CD8-positive, alpha-beta memory T cell (primary cell): ENCODE measurements around the gene ACER3. TPM values are rescaled to one million over a fixed set of nuclear protein-coding genes. Genes with fewer than 3 reads are reported as not detected.
"Not testable (repeated sequence)": the region's sequence is repeated elsewhere in the genome, so short reads cannot be mapped to it uniquely, and the experiment has no call there.

Experiments
- CTCF ChIA-PET: fragments of 350-600 bp; sonication (Branson Sonifier 250); formaldehyde crosslinking; loops from one replicate; lab custom pipeline; 2021; ENCODE audit warnings: antibody characterized with exemption; lab: Charles Lee
- POLR2A ChIA-PET: fragments of 350-600 bp; sonication (Branson Sonifier 250); formaldehyde crosslinking; loops from one replicate; lab custom pipeline; 2021; ENCODE audit warnings: antibody characterized with exemption; lab: Charles Lee
- DNase-seq, 5 donors: peaks; one replicate each; pipeline versions ENCODE4 v3.0.0 to v3.0.0-alpha.2; 2020 to 2022; ENCODE audit warnings: mixed read lengths in 1 of 5
- H3K27ac ChIP-seq: one replicate; pipeline ENCODE4 v1.7.0; 2013; ENCODE audit warnings: low read depth, mild to moderate bottlenecking, low read length, moderate library complexity
- H3K27me3 ChIP-seq: 2 replicates; pipeline ENCODE4 v1.7.0; 2013; ENCODE audit warnings: low read length, mild to moderate bottlenecking; ENCODE audit not compliant: insufficient read depth, poor library complexity, severe bottlenecking
- H3K36me3 ChIP-seq: 2 replicates; pipeline ENCODE4 v1.7.0; 2013; ENCODE audit warnings: mild to moderate bottlenecking, low read length, moderate library complexity; ENCODE audit not compliant: insufficient read depth
- H3K4me1 ChIP-seq: 2 replicates; pipeline ENCODE4 v1.7.0; 2013; ENCODE audit warnings: mild to moderate bottlenecking, low read length, moderate library complexity; ENCODE audit not compliant: insufficient read depth
- H3K4me3 ChIP-seq: 2 replicates; pipeline ENCODE4 v1.7.0; 2013; ENCODE audit warnings: mild to moderate bottlenecking, low read length
- H3K9me3 ChIP-seq: 2 replicates; pipeline ENCODE4 v1.7.0; 2013; ENCODE audit warnings: mild to moderate bottlenecking, low read length
- H3K27ac Mint-ChIP-seq, 8 donors: one replicate each; pipeline ENCODE4 v1.8.0; 2020 to 2021; ENCODE audit warnings: mixed read lengths in 8 of 8, mild to moderate bottlenecking in 6 of 8, inconsistent platforms in 3 of 8, moderate library complexity in 3 of 8
- H3K27me3 Mint-ChIP-seq, 2 donors: one replicate each; pipeline ENCODE4 v1.8.0; 2020 to 2021; ENCODE audit warnings: mixed read lengths in 2 of 2, mild to moderate bottlenecking in 1 of 2, moderate library complexity in 1 of 2
- H3K36me3 Mint-ChIP-seq, 3 donors: one replicate each; pipeline ENCODE4 v1.8.0; 2020 to 2021; ENCODE audit warnings: mixed read lengths in 3 of 3, inconsistent platforms in 1 of 3, mild to moderate bottlenecking in 1 of 3
- H3K4me1 Mint-ChIP-seq, 3 donors: one replicate each; pipeline ENCODE4 v1.8.0; 2020 to 2021; ENCODE audit warnings: mixed read lengths in 3 of 3, inconsistent platforms in 1 of 3, mild to moderate bottlenecking in 1 of 3
- H3K4me3 Mint-ChIP-seq, 7 donors: one replicate each; pipeline ENCODE4 v1.8.0; 2020 to 2021; ENCODE audit warnings: mixed read lengths in 7 of 7, mild to moderate bottlenecking in 6 of 7, moderate library complexity in 4 of 7, inconsistent platforms in 2 of 7
- H3K9me3 Mint-ChIP-seq, 5 donors: one replicate each; pipeline ENCODE4 v1.8.0; 2020 to 2022; ENCODE audit warnings: mixed read lengths in 5 of 5, mild to moderate bottlenecking in 3 of 5, moderate library complexity in 2 of 5, inconsistent platforms in 1 of 5
- polyA plus RNA-seq: library from polyadenylated mRNA; unstranded; fragments of 300-500 nt; fragmentation: Illumina TruSeq; gene quantifications from one replicate; pipeline ENCODE4 v1.2.3, GENCODE V29; 2021
- total RNA-seq, 2 experiments: library from RNA; stranded (reverse); gene quantifications; one replicate each; pipeline ENCODE4 v1.2.3, GENCODE V29; 2021

ACER3 gene
- total and polyA plus RNA-seq, 3 experiments from 2014 or later: 5.3 to 19.1 (median 16.1) TPM

- Histone ChIP-seq H3K27me3 (no peaks in the 10 kb centered on the region), H3K27ac (no peak overlapping the region), H3K36me3 (no peaks in the 10 kb centered on the region), H3K4me3 (no peak overlapping the region), H3K4me1 (no peaks in the 10 kb centered on the region), H3K9me3 (no peaks in the 10 kb centered on the region)
- no peak overlapping the region for H3K27ac Mint-ChIP-seq
- peaks cover 13 to 23% of the 10 kb centered on the region in 2 donors for H3K27me3 Mint-ChIP-seq
- ChIA-PET POLR2A (no interaction called here), CTCF (no interaction called here)
- no peaks in the 10 kb centered on the region for H3K9me3 Mint-ChIP-seq
- DNase-seq: no peak
- no peaks in the 10 kb centered on the region for H3K36me3 Mint-ChIP-seq
- no peak overlapping the region for H3K4me3 Mint-ChIP-seq
- no peaks in the 10 kb centered on the region for H3K4me1 Mint-ChIP-seq
Observed at GRCh38 chr11:76850815-76851214, 9.9 kb upstream of the ACER3 start.

DNA sequence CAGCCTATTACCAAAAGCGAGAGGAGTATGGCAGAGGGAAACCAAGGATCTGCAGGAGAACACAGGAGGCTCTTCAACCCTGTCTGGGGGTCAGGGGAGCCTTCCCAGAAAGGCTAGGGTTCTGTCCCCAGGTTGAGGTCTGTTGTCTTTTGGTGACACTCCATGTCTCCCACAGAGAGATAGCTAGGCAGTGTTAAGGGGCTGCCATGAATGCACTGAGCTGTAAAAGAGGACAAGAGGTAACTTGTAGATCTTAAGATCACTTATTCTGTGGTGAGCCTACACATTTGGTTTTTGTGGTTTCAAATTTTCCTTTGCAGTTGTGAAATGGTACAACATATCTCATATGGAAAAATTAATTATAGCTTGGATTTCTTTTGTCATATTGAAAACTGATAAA, 6.0 kb upstream of the ACER3 start:
- DNase-seq: no peak
- Mint-ChIP-seq H3K27ac (no peak overlapping the region), H3K9me3 (no peaks in the 10 kb centered on the region), H3K4me1 (peaks cover 2 to 5% (median 2%) of the 10 kb centered on the region in 3 donors), H3K36me3 (no peaks in the 10 kb centered on the region), H3K27me3 (peaks cover 0 to 3% of the 10 kb centered on the region in 2 donors), H3K4me3 (no peak overlapping the region)
- H3K27me3 ChIP-seq: no peaks in the 10 kb centered on the region
- ChIA-PET POLR2A (no interaction called here), CTCF (no interaction called here)
- no peaks in the 10 kb centered on the region for H3K4me1 ChIP-seq
- no peak overlapping the region for H3K27ac ChIP-seq
- no peaks in the 10 kb centered on the region for H3K9me3 ChIP-seq
- no peak overlapping the region for H3K4me3 ChIP-seq
- H3K36me3 ChIP-seq: no peaks in the 10 kb centered on the region

- POLR2A ChIA-PET, CTCF ChIA-PET: not testable (repeated sequence)
Observed at GRCh38 chr11:76855670-76856069, 5.0 kb upstream of the ACER3 start.

DNA sequence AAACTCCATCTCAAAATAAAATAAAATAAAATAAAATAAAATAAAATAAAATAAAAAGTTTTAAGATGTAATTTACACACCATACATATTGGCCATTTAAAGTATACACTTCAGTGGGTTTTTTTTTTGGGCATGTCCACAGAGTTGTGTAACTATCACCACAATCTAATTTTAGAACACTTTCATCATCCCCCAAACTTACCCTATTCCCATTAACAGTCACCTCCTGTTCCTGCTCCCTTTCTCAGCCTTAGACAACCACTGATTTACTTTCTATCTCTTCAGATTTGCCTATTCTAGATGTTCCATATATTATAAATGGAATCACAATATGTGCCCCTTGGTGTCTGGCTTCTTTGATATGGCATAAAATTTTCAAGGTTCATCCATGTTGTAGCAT, 4.6 kb upstream of the ACER3 start:
- H3K36me3 Mint-ChIP-seq: peaks cover 0 to 2% (median 0%) of the 10 kb centered on the region in 3 donors
- no peak overlapping the region for H3K4me3 ChIP-seq
- POLR2A ChIA-PET: no interaction called here
- no peaks in the 10 kb centered on the region for H3K9me3 ChIP-seq
- DNase-seq: no peak
- peak overlapping the region in 1 of 7 donors; percentile 1 for H3K4me3 Mint-ChIP-seq
- no peak overlapping the region for H3K27ac ChIP-seq
- peaks cover 4% of the 10 kb centered on the region for H3K4me1 ChIP-seq
- no peaks in the 10 kb centered on the region for H3K9me3 Mint-ChIP-seq
- peaks cover 0 to 3% of the 10 kb centered on the region in 2 donors for H3K27me3 Mint-ChIP-seq
- no peaks in the 10 kb centered on the region for H3K27me3 ChIP-seq
- H3K4me1 Mint-ChIP-seq: peaks cover 2 to 9% (median 5%) of the 10 kb centered on the region in 3 donors
- H3K36me3 ChIP-seq: no peaks in the 10 kb centered on the region
- CTCF ChIA-PET: no interaction called here
- H3K27ac Mint-ChIP-seq: no peak overlapping the region

More at GRCh38 chr11:76855670-76856069, 5.0 kb upstream of the ACER3 start:
- not testable (repeated sequence) for H3K27ac ChIP-seq, DNase-seq, H3K27me3 Mint-ChIP-seq, H3K4me3 Mint-ChIP-seq, H3K27me3 ChIP-seq, H3K4me1 ChIP-seq, H3K27ac Mint-ChIP-seq, H3K9me3 ChIP-seq, H3K4me3 ChIP-seq, H3K9me3 Mint-ChIP-seq, H3K36me3 ChIP-seq, H3K4me1 Mint-ChIP-seq, H3K36me3 Mint-ChIP-seq

DNA sequence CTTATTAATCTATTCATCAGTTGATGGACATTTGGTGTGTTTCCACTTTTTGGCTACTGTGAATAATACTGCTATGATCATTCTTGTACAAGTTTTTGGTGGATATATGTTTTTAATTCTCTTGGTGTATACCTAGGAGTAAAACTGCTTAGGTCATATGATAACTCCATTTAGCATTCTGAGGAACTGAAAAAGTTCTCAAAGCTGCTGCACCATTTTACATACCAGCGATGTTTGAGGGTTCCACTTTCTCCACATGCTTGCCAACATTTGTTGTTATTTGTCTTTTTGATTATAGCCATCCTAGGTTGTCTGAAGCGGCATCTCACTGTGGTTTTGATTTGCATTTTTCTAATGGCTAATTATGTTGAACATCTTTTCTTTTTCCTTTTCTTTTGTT, 4.1 kb upstream of the ACER3 start:
- DNase-seq: no peak
- no peaks in the 10 kb centered on the region for H3K9me3 Mint-ChIP-seq
- H3K27ac ChIP-seq: no peak overlapping the region
- peak overlapping the region in 1 of 7 donors; percentile 1 for H3K4me3 Mint-ChIP-seq
- CTCF ChIA-PET: no interaction called here
- H3K27ac Mint-ChIP-seq: no peak overlapping the region
- H3K36me3 ChIP-seq: no peaks in the 10 kb centered on the region
- H3K9me3 ChIP-seq: no peaks in the 10 kb centered on the region
- H3K36me3 Mint-ChIP-seq: peaks cover 0 to 2% (median 0%) of the 10 kb centered on the region in 3 donors
- H3K4me1 ChIP-seq: peaks cover 9% of the 10 kb centered on the region
- no peak overlapping the region for H3K4me3 ChIP-seq
- H3K4me1 Mint-ChIP-seq: peaks cover 6 to 14% (median 9%) of the 10 kb centered on the region in 3 donors
- no peaks in the 10 kb centered on the region for H3K27me3 ChIP-seq
- H3K27me3 Mint-ChIP-seq: peaks cover 0 to 3% of the 10 kb centered on the region in 2 donors
- POLR2A ChIA-PET: no interaction called here

DNA sequence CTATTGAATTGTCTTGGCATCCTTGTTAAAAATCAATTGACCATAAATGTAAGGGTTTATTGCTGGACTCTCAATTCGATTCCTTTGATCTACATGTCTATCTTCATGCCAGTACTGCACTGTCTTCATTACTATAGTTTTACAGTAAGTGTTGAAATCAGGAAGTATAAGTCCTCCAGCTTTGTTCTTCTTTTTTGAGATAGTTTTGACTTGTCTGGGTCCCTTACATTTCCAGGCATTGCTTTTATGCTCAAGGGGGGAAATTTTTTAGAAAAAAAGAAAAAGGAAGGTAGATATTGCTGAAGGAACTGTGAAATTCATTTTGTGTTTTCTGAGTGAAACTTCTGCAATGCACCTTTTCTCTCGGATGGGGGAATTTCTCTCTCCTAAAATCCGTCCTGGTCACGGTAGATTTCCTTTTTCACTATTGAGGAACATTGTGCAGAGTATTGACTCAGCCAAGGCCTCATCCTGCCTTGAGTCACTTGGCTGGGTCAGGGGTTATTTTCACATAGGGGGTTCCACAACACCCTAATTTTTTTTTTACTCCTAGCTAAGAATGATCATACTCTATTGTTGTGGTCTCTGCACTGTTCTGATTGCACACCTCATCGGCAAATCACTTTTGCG, 2.8 kb upstream of the ACER3 start:
- Mint-ChIP-seq H3K27ac (no peak overlapping the region), H3K4me3 (no peak overlapping the region)
- CTCF ChIA-PET: no interaction called here

DNA sequence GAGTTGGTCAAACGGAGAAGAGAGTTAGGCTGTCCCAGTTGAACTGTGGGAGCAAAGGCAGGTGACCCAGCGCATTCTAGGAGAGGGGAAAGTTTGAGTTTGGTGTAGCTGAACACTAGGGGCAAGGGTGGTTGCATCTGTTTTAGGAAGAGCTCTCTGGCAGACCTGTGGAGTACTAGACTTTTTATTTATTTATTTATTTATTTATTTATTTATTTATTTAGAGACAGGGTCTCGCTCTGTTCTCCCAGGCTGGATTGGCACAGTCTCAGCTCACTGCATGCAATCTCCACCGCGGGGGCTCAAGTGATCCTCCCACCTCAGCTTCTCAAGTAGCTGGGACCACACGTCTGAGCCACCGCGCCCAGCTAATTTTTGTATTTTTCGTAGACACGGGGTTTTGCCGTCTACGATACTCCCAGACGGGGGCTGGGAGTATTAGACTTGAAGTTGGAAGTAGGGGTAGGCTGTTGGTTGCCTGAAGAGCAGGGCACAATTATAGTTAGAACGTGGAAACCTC, 950 bp upstream of the ACER3 start:
- Mint-ChIP-seq H3K4me1 (peaks cover 13 to 29% (median 28%) of the 10 kb centered on the region in 3 donors), H3K27ac (peak overlapping the region; percentile 8 to 87 (median 46)), H3K27me3 (no peaks in the 10 kb centered on the region), H3K9me3 (no peaks in the 10 kb centered on the region), H3K36me3 (peaks cover 0 to 2% (median 0%) of the 10 kb centered on the region in 3 donors), H3K4me3 (peak overlapping the region; percentile 74 to 87 (median 80))
- ChIA-PET CTCF (interaction anchor here (1.1 to 1.5 kb wide), 2 partner anchors 59 to 60 kb away, joined by 3 to 4 read pairs; no protein-coding TSS in a partner anchor), POLR2A (interaction anchor here (0.7 kb wide), 1 partner anchor 485 kb away, joined by 3 read pairs; no protein-coding TSS in a partner anchor)
- no peaks in the 10 kb centered on the region for H3K27me3 ChIP-seq
- DNase-seq: no peak
- H3K4me1 ChIP-seq: peaks cover 12% of the 10 kb centered on the region
- no peaks in the 10 kb centered on the region for H3K9me3 ChIP-seq
- no peak overlapping the region for H3K4me3 ChIP-seq
- no peak overlapping the region for H3K27ac ChIP-seq
- H3K36me3 ChIP-seq: no peaks in the 10 kb centered on the region

More for the DNA sequence above, 2.8 kb upstream of the ACER3 start:
- H3K36me3 Mint-ChIP-seq: peaks cover 0 to 2% (median 0%) of the 10 kb centered on the region in 3 donors
- H3K27me3 Mint-ChIP-seq: peaks cover 0 to 3% of the 10 kb centered on the region in 2 donors
- Histone ChIP-seq H3K27ac (no peak overlapping the region), H3K4me3 (no peak overlapping the region), H3K27me3 (no peaks in the 10 kb centered on the region), H3K36me3 (no peaks in the 10 kb centered on the region), H3K4me1 (peaks cover 12% of the 10 kb centered on the region), H3K9me3 (no peaks in the 10 kb centered on the region)
- no peaks in the 10 kb centered on the region for H3K9me3 Mint-ChIP-seq
- H3K4me1 Mint-ChIP-seq: peaks cover 11 to 19% (median 17%) of the 10 kb centered on the region in 3 donors
- POLR2A ChIA-PET: no interaction called here
- no peak for DNase-seq

- no peak for DNase-seq
- Mint-ChIP-seq H3K27ac (peak overlapping the region in 7 of 8 donors; percentile 12 to 94 (median 86)), H3K4me3 (peak overlapping the region; percentile 84 to 94 (median 87)), H3K4me1 (peaks cover 13 to 29% (median 28%) of the 10 kb centered on the region in 3 donors), H3K27me3 (no peaks in the 10 kb centered on the region), H3K9me3 (no peaks in the 10 kb centered on the region), H3K36me3 (peaks cover 0 to 4% (median 0%) of the 10 kb centered on the region in 3 donors)
- H3K36me3 ChIP-seq: no peaks in the 10 kb centered on the region
- H3K4me1 ChIP-seq: peaks cover 12% of the 10 kb centered on the region
- POLR2A ChIA-PET: no interaction called here
- no peaks in the 10 kb centered on the region for H3K9me3 ChIP-seq
- H3K27me3 ChIP-seq: no peaks in the 10 kb centered on the region
- H3K4me3 ChIP-seq: peak overlapping the region; percentile 60
- H3K27ac ChIP-seq: peak overlapping the region; percentile 59
- CTCF ChIA-PET: no interaction called here
Observed at GRCh38 chr11:76861490-76861953, 804 bp downstream of the ACER3 start.
